Measurements from ENCODE around the gene NEURL1.
"Not testable (repeated sequence)": the region's sequence is repeated elsewhere in the genome, so short reads cannot be mapped to it uniquely, and the experiment has no call there.

- not testable (repeated sequence) for TF ChIP-seq CTCF, POLR2A, EP300 (IDR thresholded peaks at IDR 0.05)
Measured at GRCh38 chr10:103527476-103527875, 34.0 kb downstream of the NEURL1 start.

Data from ovary (tissue), 3 donors.